ENCODE results near the gene HOXA3. TPM values are rescaled to one million over a fixed set of nuclear protein-coding genes. Genes with fewer than 3 reads are reported as not detected.
A peak's percentile ranks its signal among the peaks of the same experiment; 100 is the strongest.

The HOXA3 gene
- polyA plus RNA-seq, 3 donors = not detected

GRCh38 chr7:27154901-27155815 lies 2.8 kb upstream of the HOXA3 start:
- peaks cover 0 to 72% (median 28%) of the 10 kb centered on the region in 7 donors for H3K9me3 Mint-ChIP-seq
- H3K9me3 ChIP-seq (replicated peaks in 1 of 2; ENCODE audit: control insufficient read depth in 1 of 2, insufficient read depth in 1 of 2, low read length in 2 of 2) = peaks cover 4 to 73% of the 10 kb centered on the region in 2 donors
- under 1% methylated on average over 35 of the region's 48 CpGs for WGBS (ENCODE audit: insufficient coverage)

More at GRCh38 chr7:27154901-27155815, 2.8 kb upstream of the HOXA3 start:
- no peak for DNase-seq
- Mint-ChIP-seq H3K4me1 (peaks cover 73% of the 10 kb centered on the region), H3K4me3 (peak overlapping the region; percentile 55 to 93), H3K27ac (peak overlapping the region in 1 of 7 donors; percentile 61), H3K36me3 (peaks cover 12 to 31% of the 10 kb centered on the region in 2 donors), H3K27me3 (ENCODE audit: low read depth in 3 of 3) (peaks cover 93 to 100% (median 100%) of the 10 kb centered on the region in 3 donors)
- Histone ChIP-seq H3K4me1 (ENCODE audit: control insufficient read depth in 1 of 2, insufficient read depth in 2 of 2, low read length in 2 of 2) (peaks cover 61 to 64% of the 10 kb centered on the region in 2 donors), H3K36me3 (replicated peaks in 1 of 2; ENCODE audit: control insufficient read depth in 1 of 2, insufficient read depth in 2 of 2, low read length in 2 of 2) (no peaks in the 10 kb centered on the region), H3K4me3 (replicated peaks in 1 of 3; ENCODE audit: low read depth in 2 of 3, low read length in 3 of 3) (peak overlapping the region in 1 of 3 experiments; percentile 53), H4K20me1 (ENCODE audit: insufficient read depth, low read length) (no peaks in the 10 kb centered on the region), H3K27me3 (ENCODE audit: control insufficient read depth in 2 of 2, insufficient read depth in 2 of 2, low read length in 2 of 2) (peaks cover 94 to 100% of the 10 kb centered on the region in 2 donors), H3K27ac (ENCODE audit: low read depth in 1 of 2, low read length in 2 of 2) (no peak overlapping the region), H3K79me2 (ENCODE audit: insufficient read depth, low read length) (no peaks in the 10 kb centered on the region), H3K4me2 (replicated peaks; ENCODE audit: extremely low read depth, low read length, poor library complexity, severe bottlenecking) (peak overlapping the region; percentile 63), H3K9ac (ENCODE audit: insufficient read depth, low read length, poor library complexity, severe bottlenecking) (no peak overlapping the region), H2AFZ (ENCODE audit: insufficient read depth, low read depth, low read length, poor library complexity, severe bottlenecking) (no peak overlapping the region)
- no peak for TF ChIP-seq CTCF (IDR thresholded peaks at IDR 0.05)
- intact Hi-C loops (cut with micrococcal nuclease) = loop anchor here (5.0 kb wide), 3 partner anchors 32 to 1293 kb away; partner anchors contain the start of genes HOXA11 (in 2 of the 2) and HOXA1 (in 1 of the 2)

Measured in CD14-positive monocyte (primary cell).